Measurements from ENCODE around the gene QKI.
"Not testable (repeated sequence)": the region's sequence is repeated elsewhere in the genome, so short reads cannot be mapped to it uniquely, and the experiment has no call there.

Gene QKI

DNA sequence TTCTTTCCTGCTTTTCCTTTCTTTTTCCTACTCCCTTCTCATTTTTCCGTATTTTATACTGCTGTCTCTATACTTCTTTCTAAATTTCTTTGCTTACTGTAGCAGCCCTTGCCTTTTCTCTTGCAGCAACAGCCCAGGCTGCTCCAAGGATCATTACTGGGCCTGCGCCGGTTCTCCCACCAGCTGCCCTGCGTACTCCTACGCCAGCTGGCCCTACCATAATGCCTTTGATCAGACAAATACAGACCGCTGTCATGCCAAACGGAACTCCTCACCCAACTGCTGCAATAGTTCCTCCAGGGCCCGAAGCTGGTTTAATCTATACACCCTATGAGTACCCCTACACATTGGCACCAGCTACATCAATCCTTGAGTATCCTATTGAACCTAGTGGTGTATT, 148.8 kb downstream of the QKI start:
- DNase-seq (ENCODE audit: extremely low spot score, insufficient read length, low read depth) = no peak
- no peak for FAIRE-seq

DNA sequence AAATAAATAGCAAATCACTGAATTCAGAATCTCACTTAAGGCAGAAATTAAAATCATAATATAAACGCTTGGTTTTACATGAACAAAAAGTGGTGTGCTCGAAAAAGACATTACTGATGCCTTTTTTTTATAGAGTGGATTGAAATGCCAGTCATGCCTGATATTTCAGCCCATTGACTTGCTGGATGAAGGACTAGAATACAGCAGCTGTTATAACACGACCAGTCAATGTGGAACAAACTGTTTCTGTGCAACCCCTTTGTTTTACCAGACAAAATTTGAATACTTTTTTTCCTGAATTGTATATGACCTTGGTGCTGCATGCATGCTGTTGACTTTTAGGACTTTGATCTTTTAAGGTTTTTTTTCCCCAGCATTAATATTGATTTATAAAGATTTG, 150.0 kb downstream of the QKI start:
- no peak for FAIRE-seq

DNA sequence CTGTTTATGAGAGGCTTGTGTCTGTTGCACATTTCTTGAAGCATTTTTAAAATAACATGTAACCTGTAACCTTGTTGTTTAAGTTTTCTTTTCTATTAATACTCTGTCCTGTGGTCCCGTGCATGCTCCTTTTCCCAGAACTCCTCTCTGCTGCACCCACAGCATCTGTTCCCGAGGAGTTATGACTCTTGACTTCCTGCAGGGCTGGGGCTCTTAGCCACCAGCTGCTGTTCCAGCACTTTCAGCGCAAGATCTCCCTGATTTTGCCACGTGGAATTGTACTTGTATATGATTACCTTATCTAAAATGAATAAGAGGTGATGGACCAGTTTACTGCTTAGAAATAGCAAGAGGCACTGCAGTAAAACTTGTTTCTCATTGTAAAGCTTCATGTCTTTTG, 150.6 kb downstream of the QKI start:
- FAIRE-seq = no peak

More for the DNA sequence above, 150.0 kb downstream of the QKI start:
- DNase-seq (ENCODE audit: extremely low spot score, insufficient read length, low read depth) = no peak

DNA sequence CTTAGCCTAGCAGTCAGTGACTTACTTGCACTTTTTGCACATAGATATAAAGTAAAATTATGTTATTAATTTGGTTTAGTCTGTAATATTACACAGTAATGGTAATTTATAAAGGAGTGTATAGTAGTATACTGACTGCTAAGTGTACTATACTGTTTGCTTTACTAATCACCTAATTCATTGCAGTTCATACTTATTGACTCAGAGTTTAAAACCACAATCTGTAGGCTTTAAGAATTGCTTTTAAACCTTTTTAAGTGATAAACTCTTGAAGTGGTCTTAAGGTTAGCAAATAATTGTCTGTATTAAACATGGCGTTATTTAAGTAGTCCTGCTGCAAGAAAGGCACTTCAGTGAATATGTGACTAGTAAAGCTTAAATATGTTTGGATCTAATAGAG, 151.5 kb downstream of the QKI start:
- FAIRE-seq (no peak), DNase-seq (ENCODE audit: extremely low spot score, insufficient read length, low read depth) (no peak)

More for the DNA sequence above, 150.6 kb downstream of the QKI start:
- no peak for DNase-seq (ENCODE audit: extremely low spot score, insufficient read length, low read depth)

DNA sequence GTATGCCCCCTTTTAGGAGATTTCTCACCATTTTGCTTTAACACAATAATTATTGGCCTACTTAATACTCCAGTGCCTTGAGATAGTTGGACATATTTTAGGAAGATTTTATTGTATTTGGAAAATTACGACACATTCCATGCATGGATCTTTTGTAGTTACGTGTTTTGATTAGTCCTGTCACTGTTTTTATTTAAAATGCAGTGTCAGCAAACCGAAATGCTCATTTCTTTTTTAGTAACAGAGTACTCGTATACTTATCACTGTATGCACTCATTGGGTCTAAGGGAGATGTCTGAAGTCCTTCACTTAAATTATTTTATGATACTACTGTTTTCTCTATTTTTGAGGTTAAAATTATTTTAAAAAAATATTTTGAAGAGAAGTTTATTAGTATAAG, 153.8 kb downstream of the QKI start:
- no peak for DNase-seq (ENCODE audit: extremely low spot score, insufficient read length, low read depth)
- no peak for FAIRE-seq

DNA sequence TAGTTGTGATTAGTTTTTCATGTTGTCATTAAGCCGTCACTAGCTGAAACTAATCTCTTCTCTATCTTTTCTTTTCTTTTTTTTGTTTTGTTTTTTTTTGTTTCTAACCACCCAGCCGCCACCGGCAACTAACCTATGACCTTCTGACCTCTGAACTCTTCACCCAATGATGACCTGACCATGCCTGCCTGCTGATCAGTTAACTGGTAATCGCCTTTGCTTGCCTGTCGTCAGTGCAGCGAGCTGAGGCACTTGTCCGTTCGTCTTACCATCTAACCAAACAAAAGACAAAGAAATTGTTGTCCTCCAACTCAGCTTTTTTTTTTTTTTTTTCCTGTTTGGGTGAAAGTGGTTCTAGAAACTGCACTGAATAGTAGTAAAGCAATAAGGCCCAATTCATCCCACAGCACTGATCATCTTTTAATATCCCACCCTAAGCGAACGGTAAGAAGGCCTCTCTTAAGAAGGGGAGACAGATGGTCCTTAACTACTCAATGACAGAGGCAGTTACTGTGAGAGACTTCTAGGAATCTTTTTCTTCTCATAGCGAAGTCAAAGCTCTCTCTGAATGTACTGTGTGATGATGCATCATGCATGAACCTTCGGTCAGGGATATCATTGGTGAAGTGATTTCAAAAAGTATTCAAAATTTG, 156.2 kb downstream of the QKI start:
- FAIRE-seq = no peak

DNA sequence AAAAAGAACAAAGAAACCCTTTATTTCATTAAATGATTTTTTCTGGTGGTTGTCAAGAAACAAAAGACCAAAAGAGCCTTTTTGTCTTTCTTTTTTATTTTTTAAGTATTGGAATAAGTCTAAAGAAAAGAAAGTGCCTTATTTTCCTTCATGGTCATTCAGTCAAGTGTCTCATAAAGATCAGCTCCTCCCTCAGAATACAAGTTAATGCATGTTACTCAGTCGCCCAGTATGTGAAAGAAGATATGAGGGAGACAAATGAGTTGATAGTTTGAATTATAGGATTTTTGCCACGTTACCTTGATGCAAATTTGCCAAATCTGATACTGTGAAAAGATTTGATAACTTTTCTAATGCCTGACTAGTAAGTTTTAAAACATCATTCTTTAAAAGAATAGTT, 157.2 kb downstream of the QKI start:
- FAIRE-seq (no peak), DNase-seq (ENCODE audit: extremely low spot score, insufficient read length, low read depth) (no peak)

More for the DNA sequence above, 156.2 kb downstream of the QKI start:
- DNase-seq (ENCODE audit: extremely low spot score, insufficient read length, low read depth) = no peak

DNA sequence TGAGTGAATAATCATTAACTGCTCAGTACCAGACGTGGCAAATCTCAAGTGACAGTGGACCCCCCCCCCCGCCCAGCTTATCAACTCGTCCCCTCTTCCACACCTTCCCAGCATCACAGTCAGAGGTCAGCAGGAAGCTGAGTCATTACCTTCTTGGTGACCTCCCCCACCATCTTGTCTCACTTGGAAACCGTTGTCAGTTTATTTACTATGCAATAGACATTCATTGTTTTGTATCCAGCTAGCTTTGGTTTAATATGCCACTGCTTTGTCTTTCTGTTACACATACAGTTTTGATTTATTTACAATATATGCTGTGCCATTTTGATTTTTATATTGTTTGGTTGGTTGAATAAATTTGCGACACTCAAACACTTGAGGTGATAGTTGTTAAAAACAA, 158.1 kb downstream of the QKI start:
- FAIRE-seq (no peak), DNase-seq (ENCODE audit: extremely low spot score, insufficient read length, low read depth) (no peak)

DNA sequence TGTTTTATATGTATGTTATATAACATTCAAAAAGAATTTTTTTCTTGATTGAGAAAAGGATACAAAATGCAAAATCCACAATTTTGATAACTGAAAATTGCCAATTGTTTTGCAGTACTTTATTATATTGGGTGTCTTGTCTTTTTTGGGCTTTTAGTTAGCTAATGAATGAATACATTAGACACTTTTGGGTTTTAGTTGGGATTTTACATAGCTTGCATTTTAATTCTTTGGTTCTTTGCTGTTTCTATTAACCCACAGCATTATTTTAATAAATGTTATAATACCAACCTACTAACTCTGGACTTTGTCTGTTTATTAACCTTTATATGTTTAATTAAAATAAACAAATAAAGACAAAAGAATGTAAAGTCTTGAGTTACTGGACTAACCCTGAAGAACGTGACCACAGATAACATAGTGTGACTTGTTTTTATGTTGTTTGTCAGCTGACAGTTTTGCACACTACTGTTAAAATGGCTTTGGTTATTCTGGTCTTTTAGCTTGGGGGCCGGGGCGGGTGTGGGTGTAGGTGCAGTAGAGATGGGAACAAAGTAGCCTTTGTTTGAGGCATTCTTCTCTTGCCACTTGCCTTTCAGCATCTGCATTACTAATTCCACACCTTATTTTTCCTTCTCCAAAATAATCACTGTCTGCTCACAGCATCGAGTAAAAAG, 159.1 kb downstream of the QKI start:
- FAIRE-seq = no peak
- DNase-seq (ENCODE audit: extremely low spot score, insufficient read length, low read depth) = no peak

DNA sequence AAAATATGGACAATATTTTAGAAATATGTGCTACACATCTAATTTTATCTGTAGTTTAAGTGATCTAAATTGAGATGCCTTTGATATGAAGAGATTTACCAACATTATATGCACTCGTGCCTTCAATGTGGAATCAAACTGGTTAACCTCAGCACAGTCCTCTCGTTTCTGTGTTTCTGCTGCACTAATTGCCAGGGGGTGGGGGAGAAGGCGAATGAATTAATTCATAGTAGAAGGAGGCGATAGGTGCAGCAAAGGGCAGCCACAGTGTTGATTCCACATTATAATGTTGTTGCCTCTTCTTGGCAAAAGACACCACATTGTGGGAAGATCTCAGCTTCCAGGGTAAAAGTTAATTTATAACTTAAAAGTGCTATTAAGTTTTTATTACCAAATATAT, 161.6 kb downstream of the QKI start:
- DNase-seq (ENCODE audit: extremely low spot score, insufficient read length, low read depth) (no peak), FAIRE-seq (no peak)

DNA sequence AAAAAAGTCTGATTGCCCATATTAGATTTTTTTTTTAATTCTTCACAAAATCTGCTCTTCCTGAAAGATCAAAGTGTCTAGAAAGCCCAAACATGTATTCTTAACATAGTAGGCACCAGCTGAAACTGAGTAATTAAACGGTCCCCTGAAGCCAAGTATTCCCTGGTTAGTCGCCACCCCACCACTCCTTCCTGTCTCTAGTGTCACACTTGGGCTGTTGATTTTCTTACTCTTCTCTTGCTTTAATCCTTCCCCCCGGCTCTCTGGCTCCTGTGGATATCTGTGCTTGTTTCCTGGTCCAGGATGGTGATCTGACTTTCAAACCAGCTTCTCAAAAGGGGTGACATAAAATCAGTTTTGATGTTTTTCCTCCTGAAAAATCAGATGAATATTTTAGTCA, 162.9 kb downstream of the QKI start:
- DNase-seq (ENCODE audit: extremely low spot score, insufficient read length, low read depth) (no peak), FAIRE-seq (no peak)

DNA sequence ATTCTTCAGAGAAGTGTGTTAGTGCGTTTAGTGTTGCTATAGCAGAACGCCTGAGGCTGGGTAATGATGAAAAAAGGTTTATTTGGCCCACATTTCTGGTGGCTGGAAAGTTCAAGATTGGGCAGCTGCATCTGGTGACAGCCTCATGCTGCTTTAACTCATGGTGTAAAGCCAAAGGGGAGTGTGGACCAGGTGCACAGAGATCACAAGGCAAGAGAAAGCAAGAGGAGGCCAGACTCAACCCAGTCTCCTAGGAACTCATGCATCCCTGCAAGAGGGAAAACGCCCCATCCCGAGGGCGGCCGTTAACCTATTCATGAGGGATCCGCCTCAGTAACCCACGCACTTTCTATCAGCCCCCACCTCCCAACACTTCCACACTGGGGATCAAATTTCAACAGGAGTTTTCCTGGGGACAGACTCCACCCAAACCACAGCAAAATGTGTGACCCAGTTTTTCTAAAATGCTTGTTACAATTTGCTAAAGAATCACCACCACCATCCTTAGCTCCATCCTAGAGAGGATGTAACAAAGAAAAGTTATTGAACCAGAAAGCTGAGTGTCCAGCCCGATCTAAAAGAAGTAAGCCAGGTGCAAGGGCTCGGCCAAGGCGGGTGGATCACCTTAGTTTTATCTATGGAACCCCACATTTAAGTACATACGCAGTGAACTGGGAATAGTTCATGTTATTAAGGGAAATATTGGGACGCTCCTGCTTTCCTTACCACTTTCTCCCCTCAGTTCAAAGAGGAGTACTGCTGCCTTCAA, 164.8 kb downstream of the QKI start:
- FAIRE-seq (no peak), DNase-seq (ENCODE audit: extremely low spot score, insufficient read length, low read depth) (no peak)

DNA sequence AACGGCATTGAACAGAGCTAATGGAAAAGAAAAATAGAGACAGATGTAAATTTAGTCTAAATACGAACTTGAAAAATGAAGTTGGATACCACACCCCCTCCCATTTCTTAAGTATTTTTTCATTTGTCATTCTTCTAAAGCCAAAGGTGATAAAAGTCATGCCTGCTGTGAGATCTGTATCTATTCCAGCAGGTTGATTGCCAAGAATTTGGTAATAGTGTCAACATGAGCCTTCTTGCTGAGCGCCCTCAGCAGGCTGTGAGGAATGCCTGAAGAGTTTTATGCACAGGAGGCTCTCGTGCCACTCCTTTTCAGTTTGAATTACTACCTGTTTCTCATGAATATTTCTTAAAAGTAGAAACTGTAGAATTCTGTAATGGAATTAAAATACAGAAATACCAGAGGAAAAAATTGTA, 165.4 kb downstream of the QKI start:
- FAIRE-seq (no peak), DNase-seq (ENCODE audit: extremely low spot score, insufficient read length, low read depth) (no peak)

DNA sequence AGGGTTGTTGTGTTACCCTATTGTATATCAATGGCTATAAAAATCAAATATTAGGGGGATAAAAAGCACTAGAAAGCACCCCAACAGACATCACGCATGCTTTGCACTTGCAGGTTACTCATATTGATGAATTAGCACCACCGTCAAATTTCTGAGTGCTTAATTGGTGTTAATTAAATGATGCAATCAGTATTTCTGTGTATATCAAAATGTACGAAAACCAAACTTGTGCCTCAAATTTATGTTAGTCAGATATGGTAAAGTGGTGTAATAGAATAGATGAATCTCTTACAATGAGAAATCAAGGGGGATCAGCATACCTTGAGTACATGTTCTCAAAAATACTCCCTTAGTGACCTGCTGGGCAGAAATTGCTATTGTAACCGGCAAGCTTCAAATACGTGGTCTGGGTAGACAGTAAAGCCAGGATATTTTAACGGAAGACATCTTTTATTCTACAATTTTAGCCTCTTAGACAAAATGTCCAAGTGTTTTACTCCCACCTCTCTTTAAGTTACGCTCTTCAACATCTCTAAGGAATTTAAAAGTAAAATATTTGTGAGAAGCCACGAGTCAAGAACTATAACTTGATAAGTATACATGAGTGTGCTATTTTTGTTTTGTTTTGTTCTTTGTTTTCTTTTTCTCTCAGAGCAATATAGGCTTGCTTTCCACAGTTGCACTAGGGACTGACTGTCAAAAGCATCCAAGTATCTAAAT, 166.0 kb downstream of the QKI start:
- DNase-seq (ENCODE audit: extremely low spot score, insufficient read length, low read depth) = no peak
- FAIRE-seq = no peak

DNA sequence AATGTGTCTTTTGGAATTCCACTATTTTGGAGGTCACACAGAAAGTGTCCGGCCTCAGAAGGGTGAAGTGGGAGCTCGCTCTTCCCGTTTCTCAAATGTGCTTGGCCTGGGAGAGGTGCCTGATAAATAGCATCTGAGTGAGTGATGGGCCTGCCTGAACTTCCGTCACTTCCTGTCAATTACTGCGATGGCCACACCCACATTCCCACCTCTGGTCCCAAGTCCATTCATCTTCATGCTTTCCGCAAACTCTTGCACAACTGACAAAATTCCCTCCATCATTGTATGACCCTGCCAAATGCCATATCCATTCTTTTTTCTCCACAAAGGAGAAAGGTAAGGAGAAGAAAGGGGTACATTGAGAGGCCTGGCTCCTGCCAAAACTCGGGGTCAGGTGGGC, 169.0 kb downstream of the QKI start:
- DNase-seq (ENCODE audit: extremely low spot score, insufficient read length, low read depth) = no peak
- FAIRE-seq = no peak

DNA sequence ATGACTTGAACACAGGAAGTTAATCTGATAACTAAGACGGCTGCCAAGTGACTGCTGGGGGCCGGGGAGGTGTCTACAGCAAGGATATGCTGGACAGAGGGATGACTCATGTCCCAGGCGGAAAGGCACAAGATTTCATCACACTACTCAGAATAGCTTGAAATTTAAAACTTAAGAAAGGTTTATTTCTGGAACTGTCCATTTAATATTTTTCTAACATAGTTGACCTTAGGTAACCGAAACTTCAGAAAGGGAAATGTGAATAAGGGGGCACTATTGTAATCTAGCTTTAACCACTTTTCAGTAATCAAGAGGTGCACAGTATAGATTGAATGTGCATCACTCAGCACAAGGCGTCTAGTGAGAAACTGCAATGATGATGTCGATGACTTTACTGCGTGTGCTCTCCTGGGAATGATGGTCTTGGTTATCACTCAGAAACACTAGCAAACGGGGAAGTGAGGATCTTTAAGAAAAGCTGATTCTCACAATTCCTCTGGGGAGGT, 171.5 kb downstream of the QKI start:
- DNase-seq (ENCODE audit: extremely low spot score, insufficient read length, low read depth) = no peak

DNA sequence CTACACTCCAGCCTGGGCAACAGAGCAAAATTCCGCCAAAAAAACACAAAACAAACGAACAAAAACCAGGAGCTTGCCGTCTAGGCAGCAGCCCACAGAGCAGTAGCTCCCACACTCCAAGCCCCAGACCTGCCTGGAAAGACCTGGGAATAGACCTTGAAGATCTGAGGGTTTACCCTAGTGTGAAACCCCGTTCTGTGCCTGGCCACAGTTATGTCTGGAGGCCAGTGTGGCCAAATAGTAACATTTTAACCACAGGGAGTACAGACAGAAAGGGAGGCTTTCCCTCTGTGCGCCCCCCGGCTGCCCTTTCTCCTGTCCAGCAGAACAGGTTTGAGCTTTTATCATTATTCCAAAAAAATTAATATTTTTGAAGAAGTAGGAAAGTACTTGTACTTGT, 172.4 kb downstream of the QKI start:
- FAIRE-seq = no peak
- DNase-seq (ENCODE audit: extremely low spot score, insufficient read length, low read depth) = no peak

More for the DNA sequence above, 171.5 kb downstream of the QKI start:
- no peak for FAIRE-seq

DNA sequence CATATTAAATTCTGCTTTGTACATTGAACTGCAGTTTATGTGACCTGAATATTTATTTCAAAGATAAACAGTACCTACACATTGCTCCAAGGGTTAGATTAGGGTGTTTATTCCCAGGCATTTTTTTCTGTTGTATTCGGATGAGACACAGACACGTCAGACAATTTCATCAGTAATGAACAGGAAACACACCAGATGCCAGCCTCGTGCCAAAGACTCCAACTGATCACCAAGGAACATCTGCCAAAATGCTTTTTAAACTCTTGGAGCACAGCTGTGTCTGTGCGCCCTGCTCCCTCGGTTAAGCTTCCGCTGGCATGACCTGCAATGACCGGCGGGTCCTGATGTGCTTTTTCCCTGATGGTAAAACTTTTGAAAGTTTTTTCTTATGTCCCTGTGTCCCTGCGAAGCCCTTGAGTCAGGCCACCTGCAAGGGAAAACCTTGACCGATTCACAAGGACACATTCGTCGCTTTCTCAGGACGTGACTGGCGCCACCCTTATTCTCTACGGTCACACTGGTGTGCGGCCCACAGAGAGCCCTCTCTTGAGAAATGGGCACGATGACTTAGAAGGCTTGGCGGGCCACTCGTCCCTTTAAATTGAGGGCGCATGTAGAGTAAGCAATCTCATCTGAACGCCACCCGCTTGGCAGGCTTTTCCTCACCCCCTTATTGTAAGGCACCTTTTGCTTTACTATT, 173.9 kb downstream of the QKI start:
- DNase-seq (ENCODE audit: extremely low spot score, insufficient read length, low read depth) (no peak), FAIRE-seq (no peak)

DNA sequence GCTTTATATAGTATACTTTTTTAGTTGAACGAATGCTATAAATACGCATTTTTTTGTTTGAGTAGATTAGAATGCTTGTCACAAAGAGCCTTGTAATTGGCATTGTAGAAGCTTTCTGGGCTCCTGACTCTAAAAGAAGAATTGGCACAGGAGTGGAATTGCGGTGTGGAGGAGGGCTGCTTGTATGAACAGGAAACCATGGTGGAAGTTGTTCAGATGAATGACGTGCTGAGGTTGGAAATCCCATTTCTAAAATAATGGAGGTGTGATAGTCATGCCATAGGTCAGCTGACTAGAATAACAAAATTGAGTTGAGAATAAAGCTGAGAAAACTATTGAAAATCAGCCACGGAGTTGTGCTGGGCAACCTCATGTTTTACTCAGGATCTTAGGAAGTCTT, 174.9 kb downstream of the QKI start:
- no peak for FAIRE-seq
- no peak for DNase-seq (ENCODE audit: extremely low spot score, insufficient read length, low read depth)

DNA sequence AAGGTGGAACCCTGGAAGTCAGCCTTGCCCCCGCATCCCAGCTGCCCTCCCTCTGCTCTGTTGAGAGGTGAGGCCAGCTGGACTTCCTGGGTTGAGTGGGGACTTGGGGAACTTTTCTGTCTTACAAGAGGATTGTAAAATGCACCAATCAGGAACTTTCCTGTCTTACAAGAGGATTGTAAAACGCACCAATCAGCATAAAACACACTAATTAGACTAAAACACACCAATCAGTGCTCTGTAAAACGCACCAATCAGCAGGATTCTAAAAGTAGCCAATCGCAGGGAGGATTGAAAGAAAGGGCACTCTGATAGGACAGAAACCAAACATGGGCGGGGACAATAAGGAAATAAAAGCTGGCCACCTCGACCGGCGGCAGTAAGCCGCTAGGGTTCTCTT, 175.6 kb downstream of the QKI start:
- not testable (repeated sequence) for FAIRE-seq; DNase-seq (ENCODE audit: extremely low spot score, insufficient read length, low read depth)

All from GM18507 (cell line).